Measurements from ENCODE around the gene FFAR3.

DNA sequence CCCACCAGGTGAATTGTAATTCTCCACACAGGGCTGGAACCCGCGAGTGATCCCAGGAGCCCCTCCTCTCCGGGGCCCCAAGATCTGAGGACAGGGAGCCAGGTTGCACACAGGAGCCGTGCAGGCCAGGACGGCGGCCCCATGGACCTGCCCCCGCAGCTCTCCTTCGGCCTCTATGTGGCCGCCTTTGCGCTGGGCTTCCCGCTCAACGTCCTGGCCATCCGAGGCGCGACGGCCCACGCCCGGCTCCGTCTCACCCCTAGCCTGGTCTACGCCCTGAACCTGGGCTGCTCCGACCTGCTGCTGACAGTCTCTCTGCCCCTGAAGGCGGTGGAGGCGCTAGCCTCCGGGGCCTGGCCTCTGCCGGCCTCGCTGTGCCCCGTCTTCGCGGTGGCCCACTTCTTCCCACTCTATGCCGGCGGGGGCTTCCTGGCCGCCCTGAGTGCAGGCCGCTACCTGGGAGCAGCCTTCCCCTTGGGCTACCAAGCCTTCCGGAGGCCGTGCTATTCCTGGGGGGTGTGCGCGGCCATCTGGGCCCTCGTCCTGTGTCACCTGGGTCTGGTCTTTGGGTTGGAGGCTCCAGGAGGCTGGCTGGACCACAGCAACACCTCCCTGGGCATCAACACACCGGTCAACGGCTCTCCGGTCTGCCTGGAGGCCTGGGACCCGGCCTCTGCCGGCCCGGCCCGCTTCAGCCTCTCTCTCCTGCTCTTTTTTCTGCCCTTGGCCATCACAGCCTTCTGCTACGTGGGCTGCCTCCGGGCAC is 6.7 kb upstream of the FFAR3 start:
- no peak for TF ChIP-seq POLR2A (IDR thresholded peaks at IDR 0.05; ENCODE audit: low read length)
- TF ChIP-seq GATA1 (IDR thresholded peaks at IDR 0.05; ENCODE audit: low read depth, low read length), result no peak

Data from erythroblast (primary cell).